Measurements from ENCODE around the gene ZSWIM6.

ZSWIM6 gene

GRCh38 chr5:61333321-61333953, 1.4 kb downstream of the ZSWIM6 start:
- DNase-seq = peak; percentile 30

- DNase-seq = no peak
Measured at GRCh38 chr5:61333954-61334867, 2.2 kb downstream of the ZSWIM6 start.

- DNase-seq = no peak
Measured at GRCh38 chr5:61334868-61335615, 3.0 kb downstream of the ZSWIM6 start.

GRCh38 chr5:61339764-61340163, 7.7 kb downstream of the ZSWIM6 start:
- no peak for DNase-seq

- no peak for DNase-seq
Measured at GRCh38 chr5:61340775-61341361, 8.8 kb downstream of the ZSWIM6 start.

GRCh38 chr5:61342071-61342501, 10.0 kb downstream of the ZSWIM6 start:
- DNase-seq = no peak

- no peak for DNase-seq
Measured at GRCh38 chr5:61344187-61344944, 12.3 kb downstream of the ZSWIM6 start.

GRCh38 chr5:61346511-61346910, 14.5 kb downstream of the ZSWIM6 start:
- DNase-seq = no peak

- no peak for DNase-seq
Measured at GRCh38 chr5:61347080-61347479, 15.0 kb downstream of the ZSWIM6 start.

- DNase-seq = no peak
Measured at GRCh38 chr5:61348447-61348846, 16.4 kb downstream of the ZSWIM6 start.

- no peak for DNase-seq
Measured at GRCh38 chr5:61349935-61350334, 17.9 kb downstream of the ZSWIM6 start.

- DNase-seq = no peak
Measured at GRCh38 chr5:61350535-61350934, 18.5 kb downstream of the ZSWIM6 start.

- no peak for DNase-seq
Measured at GRCh38 chr5:61351733-61352132, 19.7 kb downstream of the ZSWIM6 start.

GRCh38 chr5:61352180-61352579, 20.1 kb downstream of the ZSWIM6 start:
- DNase-seq = no peak

- DNase-seq = no peak
Measured at GRCh38 chr5:61352612-61353156, 20.6 kb downstream of the ZSWIM6 start.

GRCh38 chr5:61353293-61353692, 21.2 kb downstream of the ZSWIM6 start:
- DNase-seq = no peak

GRCh38 chr5:61354199-61354598, 22.1 kb downstream of the ZSWIM6 start:
- no peak for DNase-seq

GRCh38 chr5:61357745-61358144, 25.7 kb downstream of the ZSWIM6 start:
- no peak for DNase-seq

GRCh38 chr5:61362796-61363368, 30.8 kb downstream of the ZSWIM6 start:
- DNase-seq = no peak

- no peak for DNase-seq
Measured at GRCh38 chr5:61363401-61364114, 31.5 kb downstream of the ZSWIM6 start.

Measured in central memory CD4-positive, alpha-beta T cell (primary cell).